ENCODE results near the gene SPRR5. TPM values are rescaled to one million over a fixed set of nuclear protein-coding genes. Genes with fewer than 3 reads are reported as not detected.

The SPRR5 gene
- total RNA-seq, 3 donors from 2014 or later = not detected

GRCh38 chr1:152982076-152982475 lies 35.1 kb downstream of the SPRR5 start:
- ATAC-seq (no peak), DNase-seq (no peak)
- intact Hi-C loops (cut with DNase I, micrococcal nuclease) = no loop called here
- TF ChIP-seq CTCF (IDR thresholded peaks at IDR 0.05) = no peak
- no peaks in the 10 kb centered on the region for H3K4me1 ChIP-seq (ENCODE audit: low read depth)
- H3K9me3 ChIP-seq = no peaks in the 10 kb centered on the region
- no peak overlapping the region for H3K4me3 ChIP-seq
- no peaks in the 10 kb centered on the region for H3K36me3 ChIP-seq (ENCODE audit: low read depth)

GRCh38 chr1:152983234-152983633 lies 36.2 kb downstream of the SPRR5 start:
- Histone ChIP-seq H3K36me3 (ENCODE audit: low read depth) (no peaks in the 10 kb centered on the region), H3K4me1 (ENCODE audit: low read depth) (no peaks in the 10 kb centered on the region), H3K4me3 (no peak overlapping the region), H3K9me3 (no peaks in the 10 kb centered on the region)
- TF ChIP-seq CTCF (IDR thresholded peaks at IDR 0.05) = no peak
- intact Hi-C loops (cut with DNase I, micrococcal nuclease) = no loop called here
- no peak for DNase-seq
- ATAC-seq = no peak

- TF ChIP-seq CTCF (IDR thresholded peaks at IDR 0.05) = no peak
- DNase-seq (no peak), ATAC-seq (no peak)
- no peak within 1 kb of the TSS for H3K4me3 ChIP-seq
- no peaks in the 10 kb centered on the region for H3K36me3 ChIP-seq (ENCODE audit: low read depth)
- H3K9me3 ChIP-seq = no peaks in the 10 kb centered on the region
- intact Hi-C loops (cut with DNase I, micrococcal nuclease) = no loop called here
- no peaks in the 10 kb centered on the region for H3K4me1 ChIP-seq (ENCODE audit: low read depth)
These were observed 36.7 kb downstream of the SPRR5 start, which contains the start of gene SPRR1A for GRCh38 chr1:152983743-152984142. Gene SPRR1A (plus strand): TSS chr1:152984081. CDS start chr1:152985231, 1,150 bp downstream.

- intact Hi-C loops (cut with DNase I, micrococcal nuclease) = no loop called here
- no peak overlapping the region for H3K4me3 ChIP-seq
- no peak for DNase-seq
- no peaks in the 10 kb centered on the region for H3K9me3 ChIP-seq
- H3K36me3 ChIP-seq (ENCODE audit: low read depth) = no peaks in the 10 kb centered on the region
- ATAC-seq = no peak
- H3K4me1 ChIP-seq (ENCODE audit: low read depth) = no peaks in the 10 kb centered on the region
- TF ChIP-seq CTCF (IDR thresholded peaks at IDR 0.05) = no peak
These were observed 39.6 kb downstream of the SPRR5 start for GRCh38 chr1:152986578-152986977.

GRCh38 chr1:152993186-152993585 lies 46.2 kb downstream of the SPRR5 start:
- TF ChIP-seq CTCF (IDR thresholded peaks at IDR 0.05) = no peak
- H3K9me3 ChIP-seq = no peaks in the 10 kb centered on the region

GRCh38 chr1:152995842-152996241 lies 48.8 kb downstream of the SPRR5 start:
- H3K4me3 ChIP-seq = no peak overlapping the region
- intact Hi-C loops (cut with DNase I, micrococcal nuclease) = no loop called here
- H3K9me3 ChIP-seq = no peaks in the 10 kb centered on the region
- TF ChIP-seq CTCF (IDR thresholded peaks at IDR 0.05) = no peak
- no peaks in the 10 kb centered on the region for H3K36me3 ChIP-seq (ENCODE audit: low read depth)
- DNase-seq (no peak), ATAC-seq (no peak)
- no peaks in the 10 kb centered on the region for H3K4me1 ChIP-seq (ENCODE audit: low read depth)

More at GRCh38 chr1:152993186-152993585, 46.2 kb downstream of the SPRR5 start:
- no peaks in the 10 kb centered on the region for H3K4me1 ChIP-seq (ENCODE audit: low read depth)
- intact Hi-C loops (cut with DNase I, micrococcal nuclease) = no loop called here
- no peak for ATAC-seq
- no peak overlapping the region for H3K4me3 ChIP-seq
- H3K36me3 ChIP-seq (ENCODE audit: low read depth) = no peaks in the 10 kb centered on the region
- no peak for DNase-seq
